K562 (cell line): ENCODE results near the gene SPIRE1. TPM values are rescaled to one million over a fixed set of nuclear protein-coding genes. Genes with fewer than 3 reads are reported as not detected.

ENCODE experiments used
- ADNP ChIP-seq: fragments of 200-800 bp; sonication (Bioruptor generic); IDR thresholded peaks from 2 replicates; pipeline ENCODE4 v1.6.1; 2016; ENCODE audit warnings: missing genetic modification characterization, missing compliant biosample characterization
- BCL6 ChIP-seq: fragments of 250-450 bp; sonication (Bioruptor Pico); IDR thresholded peaks from 2 replicates; pipeline ENCODE4 v1.4.0; 2020
- E4F1 ChIP-seq: fragments of 250-450 bp; sonication (Bioruptor Pico); IDR thresholded peaks from 2 replicates; pipeline ENCODE4 v1.5.0; 2021; ENCODE audit warnings: mild to moderate bottlenecking, borderline replicate concordance
- EP300 ChIP-seq: IDR thresholded peaks from 2 replicates; pipeline ENCODE4 v1.6.1; 2012; ENCODE audit warnings: low read length, improper control_type of control experiment
- FOXJ2 ChIP-seq: fragments of 200-800 bp; sonication (Bioruptor generic); IDR thresholded peaks from 2 replicates; pipeline ENCODE4 v1.6.1; 2016; ENCODE audit warnings: missing genetic modification characterization, missing compliant biosample characterization
- GTF3C2 ChIP-seq: IDR thresholded peaks from 3 replicates; pipeline ENCODE4 v1.6.1; 2011; ENCODE audit warnings: borderline replicate concordance, mild to moderate bottlenecking, moderate library complexity; ENCODE audit not compliant: insufficient read length; ENCODE audit errors: extremely low read depth
- HDAC8 ChIP-seq: fragments of 450-650 bp; IDR thresholded peaks from 2 replicates; pipeline ENCODE4 v1.6.1; 2016; ENCODE audit warnings: mild to moderate bottlenecking, missing genetic modification characterization, moderate library complexity, missing compliant biosample characterization
- NR0B1 ChIP-seq: fragments of 450-650 bp; IDR thresholded peaks from one replicate; pipeline ENCODE4 v1.6.1; 2018; ENCODE audit warnings: mild to moderate bottlenecking, moderate library complexity; ENCODE audit not compliant: partially characterized antibody
- RERE ChIP-seq: sonication (generic); formaldehyde crosslinking; IDR thresholded peaks from 2 replicates; pipeline ENCODE4 v1.8.0; 2023; ENCODE audit warnings: missing genetic modification reagents, mild to moderate bottlenecking, borderline replicate concordance
- RHOXF2B ChIP-seq: fragments of 250-450 bp; sonication (Bioruptor Pico); conservative IDR thresholded peaks from 2 replicates; pipeline ENCODE4 v1.5.1; 2021
- SMAD1 ChIP-seq: fragments of 150-350 bp; IDR thresholded peaks from 2 replicates; pipeline ENCODE4 v1.6.1; 2014; ENCODE audit warnings: low read length, low read depth; ENCODE audit not compliant: partially characterized antibody
- SMAD4 ChIP-seq: fragments of 250-450 bp; sonication (Bioruptor Pico); conservative IDR thresholded peaks from 2 replicates; pipeline ENCODE4 v1.8.0; 2021; ENCODE audit warnings: inconsistent platforms, mild to moderate bottlenecking, moderate library complexity
- TFAM ChIP-seq: fragments of 250-450 bp; sonication (Bioruptor Pico); conservative IDR thresholded peaks from 2 replicates; pipeline ENCODE4 v1.5.0; 2021; ENCODE audit warnings: mild to moderate bottlenecking, moderate library complexity
- polyA plus RNA-seq, 8 experiments: library from polyadenylated mRNA; depleted of rRNA in 4 of 8; stranded (reverse) in 5 of 8; unstranded in 3 of 8; fragments of >200 nt; fragmentation: Nextera tagmentation in 2 of 8; fragmentation: Illumina TruSeq in 1 of 8; extraction: Ambion mirVana in 2 of 8; extraction: Trizol in 1 of 8; gene quantifications; 2 replicates each; pipeline versions ENCODE4 v1.2.1 to v1.2.3, GENCODE V29; 2011 to 2014; ENCODE audit warnings: inconsistent platforms in 1 of 8, missing spikeins in 1 of 8
- total RNA-seq, 7 experiments: library from RNA; depleted of rRNA in 6 of 7; stranded (reverse); fragments of >200 nt in 6 of 7; fragmentation: Illumina TruSeq in 2 of 7; extraction: Trizol in 2 of 7; gene quantifications; 2 replicates each; pipeline versions ENCODE4 v1.2.1 to v1.2.3, GENCODE V29; 2011 to 2021; ENCODE audit warnings: low replicate concordance in 1 of 7

SPIRE1 gene
- total and polyA plus RNA-seq, 9 of the 15 experiments (the other 6 are each of a cell fraction or from before 2014, with no cell fraction given): 2.9 to 14.0 (median 10.2) TPM

GRCh38 chr18:12403601-12404506 lies 254.1 kb downstream of the SPIRE1 start (continued):
- no peak for TF ChIP-seq NR0B1
- no peak for TF ChIP-seq BCL6 (CRISPR knock-in tag)
- no peak for TF ChIP-seq HDAC8 (tag)
- no peak for TF ChIP-seq TFAM (CRISPR knock-in tag)
- TF ChIP-seq SMAD4 (CRISPR knock-in tag): 0 out of 2 replicates have a peak, but pooled peaks have one; percentile 66
- TF ChIP-seq RHOXF2B (CRISPR knock-in tag): no peak
- peak; percentile 47 for TF ChIP-seq GTF3C2
- TF ChIP-seq ADNP (tag): peak; percentile 97
- no peak for TF ChIP-seq SMAD1
- no peak for TF ChIP-seq E4F1 (CRISPR knock-in tag)
- TF ChIP-seq RERE (CRISPR knock-in tag): no peak
- TF ChIP-seq FOXJ2 (tag): no peak
- TF ChIP-seq EP300: peak; percentile 68; the same call in 1 of the 2 replicates
